ENCODE data around the gene RAMP3. TPM values are rescaled to one million over a fixed set of nuclear protein-coding genes. Genes with fewer than 3 reads are reported as not detected.
"Not testable (repeated sequence)": the region's sequence is repeated elsewhere in the genome, so short reads cannot be mapped to it uniquely, and the experiment has no call there.

Gene RAMP3
- total RNA-seq, 4 donors from 2014 or later = 11.9 to 182 (median 57.5) TPM

GRCh38 chr7:45151967-45152366, 5.6 kb upstream of the RAMP3 start:
- intact Hi-C loops (cut with DNase I; ENCODE audit: low total_unique reads) = loop anchor here (10.0 kb wide), 1 partner anchor 103 kb away; no protein-coding TSS in a partner anchor
- Histone ChIP-seq H3K27ac (no peak overlapping the region), H3K9me3 (no peaks in the 10 kb centered on the region), H3K4me1 (no peaks in the 10 kb centered on the region), H3K27me3 (no peaks in the 10 kb centered on the region), H3K36me3 (no peaks in the 10 kb centered on the region), H3K4me3 (no peak overlapping the region)
- DNase-seq = no peak
- TF ChIP-seq, protein P1, sequence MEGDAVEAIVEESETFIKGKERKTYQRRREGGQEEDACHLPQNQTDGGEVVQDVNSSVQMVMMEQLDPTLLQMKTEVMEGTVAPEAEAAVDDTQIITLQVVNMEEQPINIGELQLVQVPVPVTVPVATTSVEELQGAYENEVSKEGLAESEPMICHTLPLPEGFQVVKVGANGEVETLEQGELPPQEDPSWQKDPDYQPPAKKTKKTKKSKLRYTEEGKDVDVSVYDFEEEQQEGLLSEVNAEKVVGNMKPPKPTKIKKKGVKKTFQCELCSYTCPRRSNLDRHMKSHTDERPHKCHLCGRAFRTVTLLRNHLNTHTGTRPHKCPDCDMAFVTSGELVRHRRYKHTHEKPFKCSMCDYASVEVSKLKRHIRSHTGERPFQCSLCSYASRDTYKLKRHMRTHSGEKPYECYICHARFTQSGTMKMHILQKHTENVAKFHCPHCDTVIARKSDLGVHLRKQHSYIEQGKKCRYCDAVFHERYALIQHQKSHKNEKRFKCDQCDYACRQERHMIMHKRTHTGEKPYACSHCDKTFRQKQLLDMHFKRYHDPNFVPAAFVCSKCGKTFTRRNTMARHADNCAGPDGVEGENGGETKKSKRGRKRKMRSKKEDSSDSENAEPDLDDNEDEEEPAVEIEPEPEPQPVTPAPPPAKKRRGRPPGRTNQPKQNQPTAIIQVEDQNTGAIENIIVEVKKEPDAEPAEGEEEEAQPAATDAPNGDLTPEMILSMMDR (IDR thresholded peaks at IDR 0.05) = no peak

DNA sequence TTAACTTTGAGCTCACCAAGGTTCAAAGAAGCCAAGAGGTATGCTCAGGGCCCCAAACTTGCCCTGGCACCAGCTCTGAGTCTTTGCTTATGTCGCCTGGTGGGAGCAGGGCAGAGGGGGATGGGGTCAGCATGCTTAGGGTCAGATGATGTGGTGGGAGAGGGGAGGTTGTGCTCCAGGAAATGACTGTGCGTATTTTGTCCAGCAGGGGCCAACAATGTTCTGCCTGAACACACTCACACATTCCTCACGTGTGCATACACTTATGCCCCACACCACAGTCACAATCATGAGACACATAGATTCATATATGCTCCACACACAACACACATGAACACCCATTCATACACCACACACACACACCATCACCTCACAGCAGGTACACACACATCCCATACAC, 4.4 kb upstream of the RAMP3 start:
- no peaks in the 10 kb centered on the region for H3K36me3 ChIP-seq
- no peak overlapping the region for H3K27ac ChIP-seq
- no peaks in the 10 kb centered on the region for H3K9me3 ChIP-seq
- peaks cover 0 to 4% of the 10 kb centered on the region in 2 donors for H3K4me1 ChIP-seq
- peaks cover 0 to 3% of the 10 kb centered on the region in 2 donors for H3K27me3 ChIP-seq
- intact Hi-C loops (cut with DNase I; ENCODE audit: low total_unique reads) = loop anchor here (10.0 kb wide), 1 partner anchor 102 kb away; no protein-coding TSS in a partner anchor
- no peak overlapping the region for H3K4me3 ChIP-seq
- TF ChIP-seq, protein P1 (IDR thresholded peaks at IDR 0.05) = no peak
- TF ChIP-seq POLR2A (IDR thresholded peaks at IDR 0.05) = no peak
- DNase-seq = no peak

- not testable (repeated sequence) for H3K9me3 ChIP-seq, H3K27ac ChIP-seq, H3K27me3 ChIP-seq, H3K36me3 ChIP-seq, DNase-seq, H3K4me3 ChIP-seq, H3K4me1 ChIP-seq
- intact Hi-C loops (cut with DNase I; ENCODE audit: low total_unique reads) = loop anchor here (10.0 kb wide), 1 partner anchor 101 kb away; no protein-coding TSS in a partner anchor
These were observed 3.7 kb upstream of the RAMP3 start for GRCh38 chr7:45153861-45154260.

- Histone ChIP-seq H3K4me3 (no peak overlapping the region), H3K36me3 (no peaks in the 10 kb centered on the region), H3K9me3 (no peaks in the 10 kb centered on the region), H3K4me1 (peaks cover 0 to 4% of the 10 kb centered on the region in 2 donors), H3K27me3 (peaks cover 0 to 3% of the 10 kb centered on the region in 2 donors), H3K27ac (no peak overlapping the region)
- intact Hi-C loops (cut with DNase I; ENCODE audit: low total_unique reads) = loop anchor here (10.0 kb wide), 1 partner anchor 99 kb away; no protein-coding TSS in a partner anchor
- TF ChIP-seq, protein P1 (IDR thresholded peaks at IDR 0.05) = no peak
- TF ChIP-seq POLR2A (IDR thresholded peaks at IDR 0.05) = no peak
- DNase-seq = no peak
These were observed 2.2 kb upstream of the RAMP3 start for GRCh38 chr7:45155357-45155900.

- TF ChIP-seq, protein P1 (IDR thresholded peaks at IDR 0.05) = no peak
- no peak for TF ChIP-seq POLR2A (IDR thresholded peaks at IDR 0.05)
- DNase-seq = no peak
- Histone ChIP-seq H3K27me3 (peaks cover 0 to 3% of the 10 kb centered on the region in 2 donors), H3K36me3 (no peaks in the 10 kb centered on the region), H3K9me3 (no peaks in the 10 kb centered on the region), H3K4me1 (peaks cover 0 to 4% of the 10 kb centered on the region in 2 donors), H3K27ac (no peak overlapping the region), H3K4me3 (no peak overlapping the region)
- intact Hi-C loops (cut with DNase I; ENCODE audit: low total_unique reads) = loop anchor here (10.0 kb wide), 1 partner anchor 99 kb away; no protein-coding TSS in a partner anchor
These were observed 1.6 kb upstream of the RAMP3 start for GRCh38 chr7:45155941-45156340.

Measured in uterus (tissue), 4 donors.